HepG2 (cell line): ENCODE measurements around the gene BTRC. TPM values are rescaled to one million over a fixed set of nuclear protein-coding genes. Genes with fewer than 3 reads are reported as not detected.
A peak's percentile ranks its signal among the peaks of the same experiment; 100 is the strongest.

Source experiments
- ATAC-seq: fragments of 200-7000 bp; cut with Tn5 transposase; 3 replicates; pipeline ENCODE4 v1.9.1; 2020; ENCODE audit warnings: mild to moderate bottlenecking, moderate library complexity
- BruUV-seq: library from RNA; stranded (reverse); fragments of 400-500 nt; replicated peaks from 2 replicates; lab custom pipeline; 2021; lab: Mats Ljungman, UMichigan
- CTCF ChIA-PET: fragments of 300-600 bp; formaldehyde crosslinking; extraction: SDS; loops from one replicate; lab custom pipeline; 2021; ENCODE audit warnings: low total read pairs, inconsistent platforms, low intra/inter-chr PET ratio; lab: Yijun Ruan, JAX
- POLR2A ChIA-PET: fragments of 350-600 bp; sonication (Branson Sonifier 250); formaldehyde crosslinking; loops from one replicate; lab custom pipeline; 2020; ENCODE audit warnings: antibody characterized with exemption, inconsistent platforms; lab: Yijun Ruan, JAX
- DNase-seq: peaks from one replicate; pipeline ENCODE4 v3.0.0-alpha.2; 2015; ENCODE audit warnings: low spot score
- FAIRE-seq: peaks from 3 replicates; lab custom pipeline; 2011; peaks lifted over from hg19 to GRCh38; lab: Jason Lieb, UNC
- H2AFZ ChIP-seq: one replicate; pipeline ENCODE4 v1.6.1; 2011; ENCODE audit warnings: low read length, inconsistent platforms
- H3K27ac ChIP-seq: fragments of 300-600 bp; 3 replicates; pipeline ENCODE4 v1.8.0; 2011; ENCODE audit warnings: mixed run types, mild to moderate bottlenecking, mixed read lengths, low read length, inconsistent platforms; ENCODE audit not compliant: insufficient read depth; ENCODE audit errors: extremely low read length
- H3K27me3 ChIP-seq, 2 experiments: fragments of 200-600 bp in 1 of 2; 2 replicates in 1 of 2; 3 replicates in 1 of 2; pipeline versions ENCODE4 v1.6.0 to v1.8.0; 2011; ENCODE audit warnings: low read length in 2 of 2, mild to moderate bottlenecking in 2 of 2, moderate library complexity in 2 of 2, inconsistent platforms in 1 of 2; ENCODE audit not compliant: insufficient read depth in 2 of 2, control insufficient read depth in 1 of 2
- H3K36me3 ChIP-seq, 2 experiments: fragments of 200-600 bp in 1 of 2; replicated peaks in 1 of 2; 2 replicates in 1 of 2; 3 replicates in 1 of 2; pipeline versions ENCODE4 v1.5.1 to v1.8.0; 2011; ENCODE audit warnings: low read length in 2 of 2, inconsistent platforms in 1 of 2; ENCODE audit not compliant: insufficient read depth in 2 of 2, control insufficient read depth in 1 of 2
- H3K4me1 ChIP-seq: 2 replicates; pipeline ENCODE4 v1.5.1; 2012; ENCODE audit warnings: low read length, inconsistent platforms; ENCODE audit not compliant: insufficient read depth
- H3K4me2 ChIP-seq: 2 replicates; pipeline ENCODE4 v1.6.0; 2011; ENCODE audit warnings: low read depth, low read length, inconsistent platforms
- H3K4me3 ChIP-seq, 3 experiments: fragments of 200-600 bp in 1 of 3; sonication (generic), shearing (Covaris generic) in 1 of 3; replicated peaks in 1 of 3; 2 replicates each; pipeline ENCODE4 v1.5.1; 2011 to 2016; ENCODE audit warnings: low read length in 3 of 3, inconsistent platforms in 2 of 3, low read depth in 2 of 3, mild to moderate bottlenecking in 2 of 3, control low read depth in 1 of 3, mixed read lengths in 1 of 3; ENCODE audit not compliant: insufficient read depth in 1 of 3
- H3K79me2 ChIP-seq: one replicate; pipeline ENCODE4 v1.6.1; 2011; ENCODE audit warnings: low read length, inconsistent platforms; ENCODE audit not compliant: insufficient read depth
- H3K9ac ChIP-seq: 2 replicates; pipeline ENCODE4 v1.6.0; 2011; ENCODE audit warnings: mild to moderate bottlenecking, low read depth, low read length, inconsistent platforms; ENCODE audit not compliant: insufficient read depth
- H3K9me3 ChIP-seq: 2 replicates; pipeline ENCODE4 v1.5.1; 2012; ENCODE audit warnings: mild to moderate bottlenecking, low read length
- H4K20me1 ChIP-seq: 2 replicates; pipeline ENCODE4 v1.6.0; 2011; ENCODE audit warnings: inconsistent platforms, mild to moderate bottlenecking, low read length, moderate library complexity; ENCODE audit not compliant: insufficient read depth
- MXD4 ChIP-seq: IDR thresholded peaks from 2 replicates; pipeline ENCODE4 v1.6.1; 2016; ENCODE audit warnings: mild to moderate bottlenecking, missing biosample characterization, missing genetic modification reagents
- NR2C2 ChIP-seq: sonication (generic); formaldehyde crosslinking; IDR thresholded peaks from 2 replicates; pipeline ENCODE4 v1.4.0; 2020; ENCODE audit warnings: missing genetic modification reagents, mild to moderate bottlenecking, moderate library complexity, borderline replicate concordance
- NR2F1 ChIP-seq, 2 experiments: fragments of 450-650 bp in 1 of 2; formaldehyde crosslinking in 1 of 2; IDR thresholded peaks; 2 replicates each; pipeline versions ENCODE4 v1.5.0 to v1.6.1; 2016 to 2020; ENCODE audit warnings: mild to moderate bottlenecking in 1 of 2, missing compliant biosample characterization in 1 of 2, missing genetic modification reagents in 1 of 2, moderate library complexity in 1 of 2
- NR2F6 ChIP-seq, 2 experiments: IDR thresholded peaks; 2 replicates each; pipeline ENCODE4 v1.6.1; 2016; ENCODE audit warnings: antibody characterized with exemption in 1 of 2, mild to moderate bottlenecking in 1 of 2
- STAG1 ChIP-seq: sonication (generic); formaldehyde crosslinking; IDR thresholded peaks from 2 replicates; pipeline ENCODE4 v1.4.0; 2020; ENCODE audit warnings: missing genetic modification reagents
- ZFP82 ChIP-seq: sonication (generic); formaldehyde crosslinking; IDR thresholded peaks from 2 replicates; pipeline ENCODE4 v1.5.1; 2020; ENCODE audit warnings: mild to moderate bottlenecking, missing genetic modification reagents, borderline replicate concordance
- WGBS: methylation state at CpG from one replicate; pipeline ENCODE4 v1.1.6; 2017; ENCODE audit warnings: low lambda C conversion rate; 5-methylcytosine and 5-hydroxymethylcytosine counted together
- in situ Hi-C: cut with HindIII; loops from 2 replicates; pipeline ENCODE4 v1.10.0; 2017; ENCODE audit warnings: low pct_unique_long_range_greater_than_20kb; ENCODE audit not compliant: extremely low pct_ligation_motif_present
- intact Hi-C: fragments of 100-400 bp; cut with micrococcal nuclease; formaldehyde crosslinking; loops from one replicate; pipeline ENCODE4 v1.10.0; 2022; ENCODE audit not compliant: unreplicated experiment
- polyA plus RNA-seq, 8 experiments: library from polyadenylated mRNA; depleted of rRNA in 3 of 8; stranded (reverse) in 7 of 8; unstranded in 1 of 8; fragments of >200 nt; fragmentation: Illumina TruSeq in 4 of 8; extraction: Trizol in 4 of 8; gene quantifications; 2 replicates each; pipeline versions ENCODE4 v1.2.1 to v1.2.3, GENCODE V29; 2011 to 2016; ENCODE audit warnings: low read depth in 4 of 8, missing spikeins in 1 of 8, mixed read lengths in 1 of 8; ENCODE audit not compliant: insufficient read depth in 1 of 8
- total RNA-seq, 5 experiments: library from RNA; depleted of rRNA; stranded (reverse); fragments of >200 nt; fragmentation: Illumina TruSeq; extraction: Trizol; gene quantifications; 2 replicates each; pipeline ENCODE4 v1.2.3, GENCODE V29; 2016; ENCODE audit warnings: low read depth in 1 of 5
- TF ChIP-seq, protein P1 (sequence below): sonication (generic); formaldehyde crosslinking; IDR thresholded peaks from 2 replicates; pipeline ENCODE4 v1.5.0; 2020; ENCODE audit warnings: mild to moderate bottlenecking, missing genetic modification reagents, moderate library complexity

Gene BTRC
- total and polyA plus RNA-seq, 2 of the 13 experiments (the other 11 are each of a cell fraction or from before 2014, with no cell fraction given), result 12.0 to 14.4 TPM

DNA sequence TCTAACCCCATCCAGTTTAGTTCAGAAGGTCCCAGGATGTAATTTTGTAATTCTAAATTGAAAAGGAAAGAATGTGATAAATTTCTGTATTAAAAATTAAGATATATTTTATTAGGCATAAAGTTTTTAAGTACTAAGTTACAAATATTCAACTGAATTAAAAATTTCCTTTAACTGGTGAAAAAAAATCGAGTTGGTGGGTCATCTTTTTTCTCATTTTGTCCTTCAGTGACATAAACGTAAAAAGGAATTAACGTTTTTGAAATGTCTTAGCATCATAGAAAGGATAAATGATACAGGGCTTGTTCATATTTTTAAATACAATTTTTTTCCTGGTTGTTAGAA, 88.5 kb downstream of the BTRC start:
- BruUV-seq, result no TSS peak

DNA sequence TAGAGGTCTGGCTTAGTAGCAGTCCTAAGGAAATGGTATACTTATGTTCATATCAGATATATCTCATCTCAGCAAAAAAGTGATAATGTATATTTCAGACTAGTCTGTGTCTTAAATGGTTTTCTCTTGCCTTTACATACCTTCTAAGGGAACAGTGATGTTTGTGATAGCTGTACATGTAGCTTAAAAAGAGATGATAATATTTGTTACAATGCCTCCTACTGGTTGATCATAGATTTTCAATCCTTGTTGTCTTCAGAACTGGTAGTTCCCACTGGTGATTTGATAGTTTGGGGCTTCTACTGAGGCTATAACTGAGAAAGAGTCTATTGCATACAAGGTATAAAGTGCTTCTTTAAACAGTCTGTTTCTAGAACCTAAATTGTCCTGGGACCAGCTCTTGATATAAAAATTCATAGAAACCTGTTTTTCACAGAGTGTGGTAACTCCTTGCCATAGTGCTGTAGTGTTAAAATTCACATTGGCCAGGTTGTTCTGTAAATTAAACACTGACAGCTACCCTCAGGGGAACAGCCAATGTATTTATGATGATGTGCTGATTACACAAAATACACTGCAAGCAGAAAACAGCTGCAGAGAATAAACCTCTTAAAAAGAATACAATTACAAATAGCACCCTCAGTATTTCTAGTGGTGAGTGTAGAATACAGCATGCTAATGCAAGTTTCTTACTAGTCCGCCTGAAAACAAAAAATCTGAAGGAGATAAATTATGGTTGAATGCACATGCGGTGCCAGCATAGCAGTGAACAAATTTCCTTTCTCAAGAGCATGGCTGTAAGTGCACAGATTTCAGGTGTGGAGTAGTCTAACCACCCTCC, 90.3 kb downstream of the BTRC start:
- Histone ChIP-seq H3K27ac (no peak overlapping the region), H3K9me3 (no peaks in the 10 kb centered on the region), H3K27me3 (no peaks in the 10 kb centered on the region), H3K79me2 (no peaks in the 10 kb centered on the region), H3K9ac (no peak overlapping the region), H3K4me1 (no peaks in the 10 kb centered on the region), H3K4me3 (no peak overlapping the region), H3K36me3 (no peaks in the 10 kb centered on the region), H3K4me2 (no peak overlapping the region), H4K20me1 (no peaks in the 10 kb centered on the region), H2AFZ (no peak overlapping the region)
- in situ Hi-C loops (loop anchor here (10.0 kb wide), 1 partner anchor 139 kb away; no protein-coding TSS in a partner anchor), intact Hi-C loops (loop anchor here (5.0 kb wide), 2 partner anchors 157 to 232 kb away; no protein-coding TSS in a partner anchor)
- DNase-seq, result peak; percentile 4
- ATAC-seq, result no peak
- BruUV-seq, result no TSS peak
- CTCF ChIA-PET, result no interaction called here
- TF ChIP-seq, protein P1, sequence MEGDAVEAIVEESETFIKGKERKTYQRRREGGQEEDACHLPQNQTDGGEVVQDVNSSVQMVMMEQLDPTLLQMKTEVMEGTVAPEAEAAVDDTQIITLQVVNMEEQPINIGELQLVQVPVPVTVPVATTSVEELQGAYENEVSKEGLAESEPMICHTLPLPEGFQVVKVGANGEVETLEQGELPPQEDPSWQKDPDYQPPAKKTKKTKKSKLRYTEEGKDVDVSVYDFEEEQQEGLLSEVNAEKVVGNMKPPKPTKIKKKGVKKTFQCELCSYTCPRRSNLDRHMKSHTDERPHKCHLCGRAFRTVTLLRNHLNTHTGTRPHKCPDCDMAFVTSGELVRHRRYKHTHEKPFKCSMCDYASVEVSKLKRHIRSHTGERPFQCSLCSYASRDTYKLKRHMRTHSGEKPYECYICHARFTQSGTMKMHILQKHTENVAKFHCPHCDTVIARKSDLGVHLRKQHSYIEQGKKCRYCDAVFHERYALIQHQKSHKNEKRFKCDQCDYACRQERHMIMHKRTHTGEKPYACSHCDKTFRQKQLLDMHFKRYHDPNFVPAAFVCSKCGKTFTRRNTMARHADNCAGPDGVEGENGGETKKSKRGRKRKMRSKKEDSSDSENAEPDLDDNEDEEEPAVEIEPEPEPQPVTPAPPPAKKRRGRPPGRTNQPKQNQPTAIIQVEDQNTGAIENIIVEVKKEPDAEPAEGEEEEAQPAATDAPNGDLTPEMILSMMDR (CRISPR knock-in tag), result 0 out of 2 replicates have a peak, but pooled peaks have one; percentile 9
- TF ChIP-seq STAG1 (CRISPR knock-in tag) (0 out of 2 replicates have a peak, but pooled peaks have one; percentile 7), NR2C2 (CRISPR knock-in tag) (no peak)
- WGBS, result 98% methylated on average over 2 of the region's 2 CpGs
- POLR2A ChIA-PET, result no interaction called here
- peak; percentile 42 for FAIRE-seq

More for the DNA sequence above, 88.5 kb downstream of the BTRC start:
- WGBS, result 40% methylated on average over 3 of the region's 3 CpGs
- CTCF ChIA-PET, result interaction anchor here (1.2 to 1.8 kb wide), 5 partner anchors 140 to 228 kb away, joined by 3 to 12 read pairs (median 6); no protein-coding TSS in a partner anchor
- no peak overlapping the region for H3K4me2 ChIP-seq
- no peak for FAIRE-seq
- H2AFZ ChIP-seq, result no peak overlapping the region
- H3K9ac ChIP-seq, result no peak overlapping the region
- no peak for ATAC-seq
- no peak overlapping the region for H3K4me3 ChIP-seq
- no peaks in the 10 kb centered on the region for H3K79me2 ChIP-seq
- H3K4me1 ChIP-seq, result no peaks in the 10 kb centered on the region
- DNase-seq, result no peak
- H3K27ac ChIP-seq, result no peak overlapping the region
- H3K36me3 ChIP-seq, result no peaks in the 10 kb centered on the region
- TF ChIP-seq NR2F6 (IDR thresholded peaks at IDR 0.05), result peak; percentile 19; the same call in 1 of the 2 replicates
- TF ChIP-seq NR2F6 (CRISPR knock-in tag; IDR thresholded peaks at IDR 0.05), result no peak
- TF ChIP-seq ZFP82, result no peak
- TF ChIP-seq NR2F1 (CRISPR knock-in tag; IDR thresholded peaks at IDR 0.05), result 0 out of 4 replicates have a peak, but pooled peaks of 1 of the 2 experiments have one; percentile 4
- TF ChIP-seq MXD4, result no peak
- intact Hi-C loops (loop anchor here (1.0 to 5.0 kb wide), 3 partner anchors 141 to 230 kb away; no protein-coding TSS in a partner anchor), in situ Hi-C loops (loop anchor here (10.0 kb wide), 1 partner anchor 138 kb away; no protein-coding TSS in a partner anchor)
- H3K27me3 ChIP-seq, result no peaks in the 10 kb centered on the region
- no peaks in the 10 kb centered on the region for H3K9me3 ChIP-seq
- POLR2A ChIA-PET, result interaction anchor here (1.0 kb wide), 1 partner anchor 141 kb away, joined by 4 read pairs; no protein-coding TSS in a partner anchor
- no peaks in the 10 kb centered on the region for H4K20me1 ChIP-seq
